Hepatocyte (in vitro differentiated cells): ENCODE measurements around the gene LRRIQ1.

Experiments
- EZH2 ChIP-seq: fragments of 200-600 bp; sonication (generic); IDR thresholded peaks from 2 replicates; pipeline ENCODE4 v1.6.1; 2016; ENCODE audit warnings: antibody characterized with exemption, mild to moderate bottlenecking, borderline replicate concordance
- EZH2phosphoT487 ChIP-seq: fragments of 200-600 bp; sonication (generic); IDR thresholded peaks from one replicate; pipeline ENCODE4 v1.6.1; 2018; ENCODE audit warnings: antibody characterized with exemption, mild to moderate bottlenecking, low read depth, moderate library complexity; ENCODE audit not compliant: unreplicated experiment, severe bottlenecking
- TF ChIP-seq, protein P1 (sequence below): fragments of 200-600 bp; sonication (generic); IDR thresholded peaks from 2 replicates; pipeline ENCODE4 v1.5.1; 2016; ENCODE audit warnings: antibody characterized with exemption, mild to moderate bottlenecking; ENCODE audit not compliant: poor library complexity

GRCh38 chr12:85036234-85036707 is at the start of gene LRRIQ1, which contains the start of gene TSPAN19:
- TF ChIP-seq, protein P1, sequence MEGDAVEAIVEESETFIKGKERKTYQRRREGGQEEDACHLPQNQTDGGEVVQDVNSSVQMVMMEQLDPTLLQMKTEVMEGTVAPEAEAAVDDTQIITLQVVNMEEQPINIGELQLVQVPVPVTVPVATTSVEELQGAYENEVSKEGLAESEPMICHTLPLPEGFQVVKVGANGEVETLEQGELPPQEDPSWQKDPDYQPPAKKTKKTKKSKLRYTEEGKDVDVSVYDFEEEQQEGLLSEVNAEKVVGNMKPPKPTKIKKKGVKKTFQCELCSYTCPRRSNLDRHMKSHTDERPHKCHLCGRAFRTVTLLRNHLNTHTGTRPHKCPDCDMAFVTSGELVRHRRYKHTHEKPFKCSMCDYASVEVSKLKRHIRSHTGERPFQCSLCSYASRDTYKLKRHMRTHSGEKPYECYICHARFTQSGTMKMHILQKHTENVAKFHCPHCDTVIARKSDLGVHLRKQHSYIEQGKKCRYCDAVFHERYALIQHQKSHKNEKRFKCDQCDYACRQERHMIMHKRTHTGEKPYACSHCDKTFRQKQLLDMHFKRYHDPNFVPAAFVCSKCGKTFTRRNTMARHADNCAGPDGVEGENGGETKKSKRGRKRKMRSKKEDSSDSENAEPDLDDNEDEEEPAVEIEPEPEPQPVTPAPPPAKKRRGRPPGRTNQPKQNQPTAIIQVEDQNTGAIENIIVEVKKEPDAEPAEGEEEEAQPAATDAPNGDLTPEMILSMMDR: no peak
- TF ChIP-seq EZH2: no peak
- no peak for TF ChIP-seq EZH2phosphoT487
